T-helper 2 cell treated with Interferon-gamma antibody and Interleukin-4, amounts not matched to agents 5 μg/mL and 100 μg/mL, for 36 hours (primary cell): ENCODE results near the gene ARID4B.

Experiments
- DNase-seq: peaks from one replicate; pipeline ENCODE4 v3.0.0; 2021; ENCODE audit warnings: low spot score
- H3K27ac Mint-ChIP-seq: one replicate; pipeline ENCODE4 v1.8.0; 2021; ENCODE audit warnings: mild to moderate bottlenecking, mixed read lengths
- H3K27me3 Mint-ChIP-seq: one replicate; pipeline ENCODE4 v1.8.0; 2021; ENCODE audit warnings: low read depth, mixed read lengths
- H3K36me3 Mint-ChIP-seq: one replicate; pipeline ENCODE4 v1.8.0; 2021; ENCODE audit warnings: low read depth, mixed read lengths
- H3K4me1 Mint-ChIP-seq: one replicate; pipeline ENCODE4 v1.8.0; 2021; ENCODE audit warnings: low read depth, mixed read lengths
- H3K4me3 Mint-ChIP-seq: one replicate; pipeline ENCODE4 v1.8.0; 2022; ENCODE audit warnings: mild to moderate bottlenecking, moderate library complexity, mixed read lengths
- H3K9me3 Mint-ChIP-seq: one replicate; pipeline ENCODE4 v1.8.0; 2021; ENCODE audit warnings: mixed read lengths

The ARID4B gene

DNA sequence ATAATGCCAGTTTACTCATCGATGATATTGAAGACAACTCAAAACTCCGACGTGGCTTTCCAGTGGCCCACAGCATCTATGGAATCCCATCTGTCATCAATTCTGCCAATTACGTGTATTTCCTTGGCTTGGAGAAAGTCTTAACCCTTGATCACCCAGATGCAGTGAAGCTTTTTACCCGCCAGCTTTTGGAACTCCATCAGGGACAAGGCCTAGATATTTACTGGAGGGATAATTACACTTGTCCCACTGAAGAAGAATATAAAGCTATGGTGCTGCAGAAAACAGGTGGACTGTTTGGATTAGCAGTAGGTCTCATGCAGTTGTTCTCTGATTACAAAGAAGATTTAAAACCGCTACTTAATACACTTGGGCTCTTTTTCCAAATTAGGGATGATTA is 14.1 kb upstream of the ARID4B start:
- H3K4me3 Mint-ChIP-seq = no peak overlapping the region
- no peak overlapping the region for H3K27ac Mint-ChIP-seq
- H3K9me3 Mint-ChIP-seq = no peaks in the 10 kb centered on the region
- no peaks in the 10 kb centered on the region for H3K27me3 Mint-ChIP-seq
- H3K36me3 Mint-ChIP-seq = peaks cover 19% of the 10 kb centered on the region
- no peak for DNase-seq
- peaks cover 3% of the 10 kb centered on the region for H3K4me1 Mint-ChIP-seq

DNA sequence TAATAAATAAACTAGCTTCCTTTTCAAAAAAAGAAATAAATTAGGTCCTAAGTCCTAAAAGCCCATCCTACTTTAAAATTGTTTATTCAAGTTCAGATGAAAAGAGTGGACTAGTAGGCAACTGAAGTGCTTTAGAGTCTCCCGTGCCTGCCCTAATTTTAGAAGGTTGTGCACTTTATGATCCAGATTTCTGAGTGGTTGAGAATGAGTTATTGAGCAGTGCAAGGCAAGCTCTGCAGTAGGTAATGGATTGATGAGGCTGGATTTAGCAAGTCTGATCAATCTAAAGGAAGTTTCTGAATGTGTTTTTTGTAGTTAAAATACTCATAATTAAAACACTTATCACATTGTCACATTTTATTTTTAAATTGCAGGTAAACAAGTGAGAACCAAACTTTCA is 13.4 kb upstream of the ARID4B start:
- H3K36me3 Mint-ChIP-seq = peaks cover 22% of the 10 kb centered on the region

DNA sequence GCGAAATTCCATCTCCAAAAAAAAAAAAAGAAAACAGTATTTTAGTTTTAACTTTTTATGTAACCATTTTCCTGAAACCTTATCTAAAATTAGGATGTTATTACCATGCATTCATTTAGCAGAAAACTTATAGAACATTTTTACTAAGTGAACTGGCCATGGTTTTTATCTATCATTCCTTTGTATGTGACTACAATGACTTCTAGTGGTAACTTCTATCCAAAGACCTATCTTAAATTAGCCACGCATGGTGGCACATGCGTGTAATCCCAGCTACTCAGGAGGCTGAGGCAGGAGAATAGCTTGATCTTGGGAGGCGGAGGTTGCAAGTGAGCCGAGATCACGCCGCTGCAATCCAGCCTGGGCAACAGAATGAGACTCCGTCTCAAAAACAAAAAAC is 11.8 kb upstream of the ARID4B start:
- Mint-ChIP-seq H3K27me3 (no peaks in the 10 kb centered on the region), H3K9me3 (no peaks in the 10 kb centered on the region), H3K27ac (no peak overlapping the region), H3K36me3 (peaks cover 17% of the 10 kb centered on the region), H3K4me3 (no peak overlapping the region), H3K4me1 (peaks cover 11% of the 10 kb centered on the region)
- DNase-seq = no peak

More for the DNA sequence above, 13.4 kb upstream of the ARID4B start:
- H3K4me1 Mint-ChIP-seq = peaks cover 8% of the 10 kb centered on the region
- no peak overlapping the region for H3K27ac Mint-ChIP-seq
- no peaks in the 10 kb centered on the region for H3K27me3 Mint-ChIP-seq
- DNase-seq = no peak
- H3K9me3 Mint-ChIP-seq = no peaks in the 10 kb centered on the region
- H3K4me3 Mint-ChIP-seq = no peak overlapping the region

DNA sequence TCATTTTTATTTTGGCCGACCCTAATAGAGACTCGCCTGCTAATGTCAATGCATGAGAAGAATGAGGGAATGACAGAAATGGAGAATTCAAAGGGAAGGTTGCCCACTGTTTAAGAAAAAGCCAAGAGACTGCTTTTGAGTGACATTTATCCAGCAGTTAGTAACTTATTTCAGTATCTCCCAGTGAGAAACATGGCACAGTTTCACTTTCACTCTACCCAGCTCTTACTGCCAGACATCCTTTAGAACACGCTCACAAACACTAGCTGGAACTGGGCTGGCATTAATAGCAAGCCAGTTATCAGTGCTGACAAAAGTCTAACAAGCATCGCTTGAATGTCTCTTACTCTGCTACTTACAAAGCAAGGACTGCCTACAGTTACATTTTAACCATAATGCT is 8.9 kb upstream of the ARID4B start:
- H3K27ac Mint-ChIP-seq = peak overlapping the region; percentile 78
- H3K4me1 Mint-ChIP-seq = peaks cover 21% of the 10 kb centered on the region
- H3K4me3 Mint-ChIP-seq = peak overlapping the region; percentile 66
- no peak for DNase-seq
- H3K27me3 Mint-ChIP-seq = no peaks in the 10 kb centered on the region
- peaks cover 11% of the 10 kb centered on the region for H3K36me3 Mint-ChIP-seq
- H3K9me3 Mint-ChIP-seq = no peaks in the 10 kb centered on the region

DNA sequence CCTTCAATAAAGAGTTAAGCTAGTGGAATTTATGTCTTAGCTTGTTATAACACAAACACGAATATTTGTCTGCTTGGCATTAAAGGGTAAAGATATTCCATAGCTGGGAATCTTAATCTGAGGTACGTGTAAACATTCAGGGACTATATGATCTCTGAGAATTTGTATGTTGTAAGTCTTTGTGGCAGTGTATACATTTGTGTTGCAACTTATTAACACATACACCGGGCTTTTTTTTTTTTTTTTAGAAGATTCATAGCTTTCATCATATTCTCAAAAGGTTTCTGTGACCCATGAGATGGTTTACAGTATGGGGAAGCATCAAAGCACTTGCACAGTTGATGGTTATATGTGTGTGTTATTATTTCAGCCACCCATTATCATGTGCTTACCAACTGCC is 3.4 kb upstream of the ARID4B start:
- Mint-ChIP-seq H3K4me1 (peaks cover 34% of the 10 kb centered on the region), H3K27ac (no peak overlapping the region), H3K36me3 (peaks cover 20% of the 10 kb centered on the region), H3K27me3 (no peaks in the 10 kb centered on the region), H3K4me3 (no peak overlapping the region), H3K9me3 (no peaks in the 10 kb centered on the region)
- DNase-seq = no peak

DNA sequence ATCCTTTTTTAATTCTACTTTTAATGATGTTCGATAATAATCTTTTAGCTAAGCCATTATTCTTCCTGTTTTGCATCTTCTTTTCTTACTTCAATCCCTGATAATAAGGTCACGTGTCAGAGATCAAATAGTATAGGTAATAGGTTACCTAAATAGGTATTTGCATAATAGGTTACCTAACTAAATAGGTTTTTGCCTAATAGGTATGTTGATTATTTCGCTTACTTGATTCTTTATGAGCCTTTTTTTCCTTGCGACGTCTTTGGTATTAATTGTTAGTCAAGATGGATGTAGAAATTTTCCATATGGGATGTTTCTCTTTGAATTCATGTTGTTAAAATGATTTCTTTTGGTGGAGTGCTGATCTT is 2.9 kb upstream of the ARID4B start:
- Mint-ChIP-seq H3K4me3 (no peak overlapping the region), H3K27ac (peak overlapping the region; percentile 48), H3K27me3 (no peaks in the 10 kb centered on the region), H3K36me3 (peaks cover 24% of the 10 kb centered on the region), H3K9me3 (no peaks in the 10 kb centered on the region), H3K4me1 (peaks cover 34% of the 10 kb centered on the region)
- DNase-seq = no peak

DNA sequence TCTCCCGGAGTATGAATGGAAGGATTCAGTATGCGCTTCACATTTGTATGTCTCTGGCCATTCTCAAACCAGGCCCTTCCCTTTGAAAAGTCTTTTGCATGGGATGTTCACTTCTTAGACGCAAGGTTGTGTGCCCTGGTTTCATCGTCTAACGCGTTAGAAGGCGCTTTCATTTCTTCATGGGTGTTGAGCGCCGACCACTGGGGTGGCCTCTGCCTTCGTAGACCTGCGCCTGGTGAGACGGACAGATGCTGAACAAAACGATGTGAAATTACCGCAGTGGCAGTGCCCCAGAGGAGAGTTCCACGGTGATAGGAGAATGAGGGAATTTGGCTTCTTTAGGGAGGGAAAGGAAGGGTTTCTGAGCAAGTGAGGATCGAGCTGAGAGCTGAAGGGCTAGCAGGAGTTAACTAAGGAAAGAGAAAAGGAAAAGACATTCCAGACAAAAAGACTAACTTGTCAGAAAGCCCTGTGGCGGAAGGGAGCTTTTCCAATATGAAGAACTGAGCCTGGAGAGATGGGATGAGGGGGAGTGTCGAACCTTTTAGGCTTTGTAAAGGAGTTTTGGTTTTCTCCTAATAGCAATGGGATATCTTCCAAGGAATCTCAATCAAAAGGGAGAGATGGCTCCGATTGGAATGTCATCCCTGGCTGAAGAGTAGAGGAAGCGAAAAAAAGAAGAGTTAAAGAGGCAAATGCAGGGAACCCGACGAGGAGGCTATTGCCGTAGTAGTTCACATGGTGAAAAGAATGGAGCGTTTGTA is 1.3 kb upstream of the ARID4B start:
- H3K27me3 Mint-ChIP-seq = no peaks in the 10 kb centered on the region
- peaks cover 30% of the 10 kb centered on the region for H3K36me3 Mint-ChIP-seq
- H3K9me3 Mint-ChIP-seq = no peaks in the 10 kb centered on the region
- H3K27ac Mint-ChIP-seq = no peak overlapping the region
- peak; percentile 50 for DNase-seq
- H3K4me3 Mint-ChIP-seq = no peak overlapping the region
- peaks cover 42% of the 10 kb centered on the region for H3K4me1 Mint-ChIP-seq

DNA sequence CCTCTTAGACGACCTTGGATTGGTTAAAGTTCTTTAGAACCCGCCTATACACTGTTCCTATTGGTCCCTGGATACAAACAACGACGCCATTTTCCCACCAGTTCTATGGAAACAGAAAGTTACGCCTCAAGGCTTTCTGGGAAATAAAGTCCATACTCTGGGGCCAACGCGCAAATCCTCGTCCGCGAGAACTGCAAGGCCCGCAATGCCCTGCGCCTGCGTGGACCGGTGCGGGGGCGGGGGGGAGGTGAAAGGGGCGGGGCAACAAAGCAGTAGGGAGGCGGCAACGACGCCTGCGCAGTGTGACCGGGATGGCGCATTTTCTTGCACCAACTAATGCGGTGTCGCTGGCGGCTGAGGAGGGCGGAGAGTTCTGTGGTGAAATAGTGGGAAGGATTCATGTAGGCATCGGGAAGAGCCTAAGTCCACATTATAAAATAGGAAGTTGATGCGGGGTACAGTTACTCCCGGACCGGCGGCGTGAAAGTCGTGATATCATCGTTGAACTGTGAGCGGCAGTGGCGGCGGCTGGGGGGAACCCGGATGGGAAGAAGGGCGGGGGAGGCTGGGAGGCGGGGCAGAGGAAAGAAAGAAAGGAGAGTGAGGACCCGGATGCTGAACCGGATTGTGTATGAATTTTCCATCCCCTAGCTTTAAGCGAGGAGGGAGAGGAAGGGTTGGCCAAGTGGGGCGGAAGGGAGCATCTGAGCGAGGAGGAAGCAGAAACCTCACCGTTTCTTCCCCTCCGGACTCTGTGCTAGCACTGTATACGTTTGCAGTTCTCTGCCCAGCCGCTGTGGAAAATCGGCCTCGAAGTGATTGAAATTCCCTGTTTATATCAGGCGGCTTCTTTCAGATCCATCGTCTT is 526 bp upstream of the ARID4B start, which contains the start of gene GGPS1:
Gene GGPS1, plus strand, starts transcription at position 300 of the 868 bp plus-strand sequence. CDS start 6,695 bp downstream, outside the sequence.
- Mint-ChIP-seq H3K27me3 (no peaks in the 10 kb centered on the region), H3K36me3 (peaks cover 33% of the 10 kb centered on the region), H3K4me3 (no peak within 1 kb of the TSS), H3K27ac (no peak within 1 kb of the TSS), H3K9me3 (no peaks in the 10 kb centered on the region), H3K4me1 (peaks cover 40% of the 10 kb centered on the region)
- DNase-seq = peak; percentile 96

DNA sequence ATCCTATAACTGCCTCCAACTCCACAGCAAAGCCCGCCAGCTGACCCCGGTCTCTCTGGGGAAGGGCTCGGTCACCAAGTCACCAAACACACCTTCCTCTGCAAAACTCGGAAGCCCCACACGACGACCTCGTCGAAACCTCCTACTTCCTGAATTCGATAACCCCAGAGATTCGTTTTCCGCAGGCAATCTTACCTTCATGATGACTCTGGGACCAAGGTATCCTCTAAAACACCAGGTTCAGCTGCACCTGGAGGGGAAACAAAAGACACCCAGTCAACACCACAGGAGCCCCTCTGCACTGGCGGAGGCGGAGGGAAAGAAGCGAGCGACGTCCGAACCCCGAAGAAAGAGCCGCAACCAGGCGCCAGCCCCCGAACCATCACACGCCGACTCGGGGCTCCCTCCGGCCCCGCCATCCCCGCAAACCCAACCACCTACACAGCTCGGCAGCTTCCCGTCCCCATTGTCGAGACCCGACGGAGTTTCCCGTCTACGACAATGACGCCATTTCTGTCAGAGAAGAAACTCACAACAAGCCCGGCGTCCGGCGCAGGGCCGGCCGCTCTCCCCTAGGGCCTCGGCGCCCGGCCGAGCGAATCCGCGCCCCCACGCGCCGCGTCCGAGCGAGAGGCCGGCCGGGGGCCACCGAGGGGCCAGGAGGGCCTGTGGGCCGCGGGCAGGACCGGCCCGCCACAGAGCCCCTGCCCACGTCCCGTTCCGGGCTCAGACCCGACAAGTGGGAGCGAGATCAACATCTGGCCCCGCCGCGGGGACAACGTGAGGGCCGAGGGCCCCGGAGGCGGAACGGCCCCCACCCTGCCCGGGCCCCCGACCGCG is 1.0 kb downstream of the ARID4B start:
- H3K27ac Mint-ChIP-seq = peak overlapping the region; percentile 97
- no peaks in the 10 kb centered on the region for H3K9me3 Mint-ChIP-seq
- H3K36me3 Mint-ChIP-seq = peaks cover 39% of the 10 kb centered on the region
- H3K4me3 Mint-ChIP-seq = peak overlapping the region; percentile 97
- DNase-seq = peak; percentile 72
- H3K27me3 Mint-ChIP-seq = no peaks in the 10 kb centered on the region
- peaks cover 43% of the 10 kb centered on the region for H3K4me1 Mint-ChIP-seq

DNA sequence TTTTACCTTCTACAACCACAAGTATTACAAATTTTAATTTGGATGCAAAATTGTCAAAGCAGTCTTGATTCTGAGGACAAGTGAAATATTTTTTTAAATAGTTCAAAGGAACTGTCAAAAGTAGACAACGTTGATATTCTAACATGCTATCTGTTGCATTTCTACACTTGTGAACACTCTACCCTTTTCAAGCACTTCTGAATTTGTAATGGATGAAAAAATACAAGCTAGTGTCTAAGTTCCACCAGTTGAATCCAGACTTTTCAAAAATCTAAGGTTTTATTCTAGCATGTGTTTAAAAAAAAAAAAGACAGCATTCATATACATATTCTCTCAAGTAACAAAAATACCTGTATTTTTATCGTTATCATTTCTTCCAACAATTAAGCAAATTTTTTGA is 2.1 kb downstream of the ARID4B start:
- Mint-ChIP-seq H3K27ac (peak overlapping the region; percentile 92), H3K27me3 (no peaks in the 10 kb centered on the region), H3K9me3 (no peaks in the 10 kb centered on the region), H3K36me3 (peaks cover 34% of the 10 kb centered on the region), H3K4me1 (peaks cover 40% of the 10 kb centered on the region), H3K4me3 (peak overlapping the region; percentile 97)
- no peak for DNase-seq

DNA sequence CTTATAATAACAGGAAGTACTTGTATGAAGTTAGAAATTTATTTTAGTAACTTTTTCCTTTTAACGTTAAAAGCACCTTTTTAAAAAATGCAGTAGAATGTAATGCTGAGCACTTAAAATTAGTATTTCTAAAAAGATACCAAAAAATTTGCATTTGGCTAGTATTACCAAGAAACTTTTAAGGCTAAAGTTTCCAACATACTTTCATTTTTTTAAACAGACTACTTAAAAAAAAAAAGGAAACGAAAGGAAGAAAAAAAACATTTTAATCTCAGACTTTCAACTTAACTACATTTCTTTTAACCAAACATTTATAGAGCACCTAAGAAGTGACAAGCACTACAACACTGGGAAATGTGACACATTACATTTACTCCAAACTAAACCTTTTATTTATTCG is 2.8 kb downstream of the ARID4B start:
- Mint-ChIP-seq H3K36me3 (peaks cover 36% of the 10 kb centered on the region), H3K9me3 (no peaks in the 10 kb centered on the region), H3K4me1 (peaks cover 40% of the 10 kb centered on the region), H3K27ac (peak overlapping the region; percentile 56), H3K27me3 (no peaks in the 10 kb centered on the region), H3K4me3 (peak overlapping the region; percentile 97)
- no peak for DNase-seq

DNA sequence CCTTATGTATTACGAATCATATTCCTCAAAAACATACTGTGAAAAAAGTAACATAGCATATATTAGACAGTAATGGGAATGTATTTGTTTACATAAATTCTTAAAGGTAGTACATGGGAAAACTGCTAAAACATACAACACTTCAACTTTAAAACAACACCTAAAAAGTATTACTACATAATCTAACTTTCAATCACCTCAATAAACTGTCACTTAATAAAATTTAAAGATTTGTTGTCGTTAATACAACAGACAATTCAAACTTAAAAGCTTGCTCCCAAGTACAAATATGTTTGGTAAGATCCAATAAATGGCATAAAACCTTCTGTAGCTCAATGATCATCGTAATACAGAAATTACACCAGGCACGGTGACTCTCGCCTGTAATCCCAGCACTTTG is 3.7 kb downstream of the ARID4B start:
- H3K4me3 Mint-ChIP-seq = peak overlapping the region; percentile 72
- H3K9me3 Mint-ChIP-seq = no peaks in the 10 kb centered on the region
- H3K27ac Mint-ChIP-seq = no peak overlapping the region
- no peak for DNase-seq
- H3K36me3 Mint-ChIP-seq = peaks cover 38% of the 10 kb centered on the region
- no peaks in the 10 kb centered on the region for H3K27me3 Mint-ChIP-seq
- H3K4me1 Mint-ChIP-seq = peaks cover 40% of the 10 kb centered on the region

DNA sequence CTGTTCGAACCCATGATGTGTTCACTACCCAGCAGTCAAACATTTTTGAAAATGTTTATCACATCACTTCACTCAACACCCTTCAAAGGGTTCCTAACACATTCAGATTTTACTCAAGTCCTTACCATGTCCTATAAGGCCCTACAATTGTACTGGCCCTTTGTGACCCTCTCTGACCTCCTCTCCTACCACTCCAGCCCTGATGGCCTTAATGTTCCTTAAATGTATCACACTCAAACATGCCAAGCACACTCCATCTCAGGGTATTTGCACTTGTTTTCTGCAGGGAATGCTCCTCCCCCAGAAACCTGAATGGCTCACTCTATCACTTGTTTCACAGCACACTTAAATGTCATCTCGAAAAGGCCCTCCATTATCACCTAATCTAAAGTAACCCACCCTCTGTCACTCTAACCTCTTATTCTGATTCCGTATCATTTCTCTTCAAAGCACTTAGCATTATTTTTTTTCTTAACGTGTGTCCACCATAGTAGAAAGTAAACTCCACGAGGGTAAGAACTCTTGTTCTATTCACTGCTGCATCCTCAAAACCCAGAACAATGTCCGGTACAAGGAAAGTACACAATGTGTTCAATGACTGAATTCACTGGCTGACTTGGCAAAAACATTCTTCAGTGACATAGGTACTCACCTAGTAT is 7.3 kb downstream of the ARID4B start:
- no peak overlapping the region for H3K4me3 Mint-ChIP-seq
- H3K9me3 Mint-ChIP-seq = no peaks in the 10 kb centered on the region
- peak overlapping the region; percentile 43 for H3K27ac Mint-ChIP-seq
- H3K27me3 Mint-ChIP-seq = no peaks in the 10 kb centered on the region
- H3K4me1 Mint-ChIP-seq = peaks cover 47% of the 10 kb centered on the region
- H3K36me3 Mint-ChIP-seq = peaks cover 39% of the 10 kb centered on the region
- no peak for DNase-seq
